ENCODE measurements around the gene NCKAP5.

Gene NCKAP5

GRCh38 chr2:133400411-133400810 lies 167.9 kb downstream of the NCKAP5 start:
- no peaks in the 10 kb centered on the region for H3K27me3 ChIP-seq
- TF ChIP-seq CTCF (IDR thresholded peaks at IDR 0.05) = no peak

GRCh38 chr2:133393895-133394294 lies 174.4 kb downstream of the NCKAP5 start:
- no peak overlapping the region for H3K27ac ChIP-seq
- TF ChIP-seq CTCF (IDR thresholded peaks at IDR 0.05) = no peak
- no peak overlapping the region for H3K4me3 ChIP-seq (ENCODE audit: low read depth in 1 of 2, low read length in 1 of 2)
- H3K27me3 ChIP-seq = no peaks in the 10 kb centered on the region
- no peaks in the 10 kb centered on the region for H3K9me3 ChIP-seq
- H3K36me3 ChIP-seq = no peaks in the 10 kb centered on the region
- H3K4me1 ChIP-seq (ENCODE audit: control insufficient read depth in 1 of 2, insufficient read depth in 1 of 2, low read depth in 1 of 2, low read length in 1 of 2) = no peaks in the 10 kb centered on the region

More at GRCh38 chr2:133400411-133400810, 167.9 kb downstream of the NCKAP5 start:
- H3K36me3 ChIP-seq = no peaks in the 10 kb centered on the region
- no peak overlapping the region for H3K4me3 ChIP-seq (ENCODE audit: low read depth in 1 of 2, low read length in 1 of 2)
- no peaks in the 10 kb centered on the region for H3K4me1 ChIP-seq (ENCODE audit: control insufficient read depth in 1 of 2, insufficient read depth in 1 of 2, low read depth in 1 of 2, low read length in 1 of 2)
- H3K27ac ChIP-seq = no peak overlapping the region
- H3K9me3 ChIP-seq = no peaks in the 10 kb centered on the region

- no peak overlapping the region for H3K4me3 ChIP-seq (ENCODE audit: low read depth in 1 of 2, low read length in 1 of 2)
- H3K27me3 ChIP-seq = no peaks in the 10 kb centered on the region
- no peaks in the 10 kb centered on the region for H3K9me3 ChIP-seq
- H3K4me1 ChIP-seq (ENCODE audit: control insufficient read depth in 1 of 2, insufficient read depth in 1 of 2, low read depth in 1 of 2, low read length in 1 of 2) = no peaks in the 10 kb centered on the region
- TF ChIP-seq CTCF (IDR thresholded peaks at IDR 0.05) = no peak
- H3K36me3 ChIP-seq = no peaks in the 10 kb centered on the region
- no peak overlapping the region for H3K27ac ChIP-seq
Observed at GRCh38 chr2:133390156-133390555, 178.1 kb downstream of the NCKAP5 start.

GRCh38 chr2:133389569-133389968 lies 178.7 kb downstream of the NCKAP5 start:
- no peak for TF ChIP-seq CTCF (IDR thresholded peaks at IDR 0.05)
- Histone ChIP-seq H3K27me3 (no peaks in the 10 kb centered on the region), H3K36me3 (no peaks in the 10 kb centered on the region), H3K27ac (no peak overlapping the region), H3K9me3 (no peaks in the 10 kb centered on the region), H3K4me1 (ENCODE audit: control insufficient read depth in 1 of 2, insufficient read depth in 1 of 2, low read depth in 1 of 2, low read length in 1 of 2) (no peaks in the 10 kb centered on the region), H3K4me3 (ENCODE audit: low read depth in 1 of 2, low read length in 1 of 2) (no peak overlapping the region)

- Histone ChIP-seq H3K27ac (no peak overlapping the region), H3K9me3 (no peaks in the 10 kb centered on the region), H3K4me1 (ENCODE audit: control insufficient read depth in 1 of 2, insufficient read depth in 1 of 2, low read depth in 1 of 2, low read length in 1 of 2) (no peaks in the 10 kb centered on the region), H3K4me3 (ENCODE audit: low read depth in 1 of 2, low read length in 1 of 2) (no peak overlapping the region), H3K36me3 (no peaks in the 10 kb centered on the region), H3K27me3 (no peaks in the 10 kb centered on the region)
- no peak for TF ChIP-seq CTCF (IDR thresholded peaks at IDR 0.05)
Observed at GRCh38 chr2:133382566-133382965, 185.7 kb downstream of the NCKAP5 start.

- no peaks in the 10 kb centered on the region for H3K4me1 ChIP-seq (ENCODE audit: control insufficient read depth in 1 of 2, insufficient read depth in 1 of 2, low read depth in 1 of 2, low read length in 1 of 2)
- H3K9me3 ChIP-seq = no peaks in the 10 kb centered on the region
- no peak overlapping the region for H3K4me3 ChIP-seq (ENCODE audit: low read depth in 1 of 2, low read length in 1 of 2)
- no peaks in the 10 kb centered on the region for H3K36me3 ChIP-seq
- no peak for TF ChIP-seq CTCF (IDR thresholded peaks at IDR 0.05)
- H3K27me3 ChIP-seq = no peaks in the 10 kb centered on the region
- no peak overlapping the region for H3K27ac ChIP-seq
Observed at GRCh38 chr2:133380991-133381390, 187.3 kb downstream of the NCKAP5 start.
